ENCODE results near the gene SERPING1.

DNA sequence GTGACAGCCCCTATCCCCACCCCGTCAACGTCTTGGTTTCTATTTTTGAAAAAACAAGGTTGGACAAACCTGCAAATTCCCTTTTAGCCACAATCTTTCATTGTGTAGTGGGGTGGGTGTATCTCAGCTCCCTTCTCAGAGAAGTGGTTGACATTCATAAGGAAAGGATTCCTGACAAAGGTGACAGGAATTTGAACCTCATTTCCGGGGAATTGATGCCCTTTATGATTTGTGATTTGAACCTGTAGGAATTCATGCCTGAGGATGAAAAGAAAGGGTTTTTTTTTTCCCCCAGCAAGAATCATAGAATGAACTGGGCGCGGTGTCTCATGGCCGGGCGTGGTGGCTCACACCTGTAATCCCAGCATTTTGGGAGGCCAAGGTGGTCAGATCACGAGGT is 37.8 kb downstream of the SERPING1 start:
- no peak for TF ChIP-seq POLR2A (IDR thresholded peaks at IDR 0.05)
- TF ChIP-seq CTCF (IDR thresholded peaks at IDR 0.05), result no peak

Data from thyroid gland (tissue), 4 donors.